ENCODE results near the gene RAB40B.

GRCh38 chr17:82704886-82705285, 6.4 kb upstream of the RAB40B start:
- no peak for TF ChIP-seq SP1 (IDR thresholded peaks at IDR 0.05; ENCODE audit: low read depth)
- TF ChIP-seq EZH2 (IDR thresholded peaks at IDR 0.05), result no peak
- no peak for TF ChIP-seq REST (IDR thresholded peaks at IDR 0.05; ENCODE audit: low read depth)
- no peak for TF ChIP-seq RAD21 (IDR thresholded peaks at IDR 0.05; ENCODE audit: low read depth)
